Astrocyte (in vitro differentiated cells and primary cell): Measurements from ENCODE around the gene FOXN4. TPM values are rescaled to one million over a fixed set of nuclear protein-coding genes. Genes with fewer than 3 reads are reported as not detected.

Experiments
- DNase-seq: peaks from one replicate; pipeline ENCODE4 v3.0.0-alpha.2; 2010; ENCODE audit warnings: low read depth
- FAIRE-seq: peaks from 2 replicates; lab custom pipeline; 2011; peaks lifted over from hg19 to GRCh38; lab: Jason Lieb, UNC
- H2AFZ ChIP-seq: 2 replicates; pipeline ENCODE4 v1.6.0; 2012; ENCODE audit warnings: low read depth, low read length, inconsistent platforms
- H3K27ac ChIP-seq: 2 replicates; pipeline ENCODE4 v1.5.1; 2011; ENCODE audit warnings: low read depth, low read length, inconsistent platforms
- H3K27me3 ChIP-seq: 2 replicates; pipeline ENCODE4 v1.6.0; 2011; ENCODE audit warnings: low read length, inconsistent platforms; ENCODE audit not compliant: insufficient read depth
- H3K36me3 ChIP-seq: 2 replicates; pipeline ENCODE4 v1.5.1; 2011; ENCODE audit warnings: low read length, inconsistent platforms; ENCODE audit not compliant: insufficient read depth
- H3K4me1 ChIP-seq: 2 replicates; pipeline ENCODE4 v1.5.1; 2011; ENCODE audit warnings: low read length, inconsistent platforms; ENCODE audit not compliant: insufficient read depth
- H3K4me2 ChIP-seq: 2 replicates; pipeline ENCODE4 v1.6.0; 2012; ENCODE audit warnings: low read length, inconsistent platforms
- H3K4me3 ChIP-seq: 2 replicates; pipeline ENCODE4 v1.5.1; 2011; ENCODE audit warnings: low read depth, mild to moderate bottlenecking, low read length, inconsistent platforms; ENCODE audit not compliant: insufficient read depth
- H3K79me2 ChIP-seq: 2 replicates; pipeline ENCODE4 v1.6.0; 2012; ENCODE audit warnings: mild to moderate bottlenecking, low read length, inconsistent platforms; ENCODE audit not compliant: insufficient read depth
- H3K9ac ChIP-seq: 2 replicates; pipeline ENCODE4 v1.6.0; 2012; ENCODE audit warnings: mild to moderate bottlenecking, low read length, inconsistent platforms
- H3K9me3 ChIP-seq: 2 replicates; pipeline ENCODE4 v1.5.1; 2012; ENCODE audit warnings: low read depth, mild to moderate bottlenecking, low read length, inconsistent platforms; ENCODE audit not compliant: insufficient read depth
- H4K20me1 ChIP-seq: 2 replicates; pipeline ENCODE4 v1.6.0; 2012; ENCODE audit warnings: low read length, inconsistent platforms; ENCODE audit not compliant: insufficient read depth
- H3K27ac Mint-ChIP-seq: one replicate; pipeline ENCODE4 v1.8.0; 2021; ENCODE audit warnings: mild to moderate bottlenecking, mixed read lengths; ENCODE audit not compliant: unreplicated experiment
- H3K27me3 Mint-ChIP-seq: one replicate; pipeline ENCODE4 v1.8.0; 2021; ENCODE audit warnings: low read depth, mixed read lengths; ENCODE audit not compliant: unreplicated experiment
- H3K36me3 Mint-ChIP-seq: one replicate; pipeline ENCODE4 v1.8.0; 2021; ENCODE audit warnings: low read depth, mixed read lengths; ENCODE audit not compliant: unreplicated experiment
- H3K4me1 Mint-ChIP-seq: one replicate; pipeline ENCODE4 v1.8.0; 2021; ENCODE audit warnings: low read depth, mixed read lengths; ENCODE audit not compliant: unreplicated experiment
- H3K4me3 Mint-ChIP-seq: one replicate; pipeline ENCODE4 v1.8.0; 2021; ENCODE audit warnings: mild to moderate bottlenecking, moderate library complexity, mixed read lengths; ENCODE audit not compliant: unreplicated experiment
- H3K9me3 Mint-ChIP-seq: one replicate; pipeline ENCODE4 v1.8.0; 2021; ENCODE audit warnings: mild to moderate bottlenecking, mixed read lengths; ENCODE audit not compliant: unreplicated experiment
- CTCF ChIP-seq: IDR thresholded peaks from 2 replicates; pipeline ENCODE4 v1.5.1; 2011; ENCODE audit warnings: low read depth, mild to moderate bottlenecking, inconsistent platforms, low read length, moderate library complexity; ENCODE audit not compliant: insufficient read depth
- EZH2 ChIP-seq: IDR thresholded peaks from 2 replicates; pipeline ENCODE4 v1.6.1; 2012; ENCODE audit warnings: mild to moderate bottlenecking, low read length, inconsistent platforms; ENCODE audit not compliant: insufficient read depth
- total RNA-seq: library from RNA; stranded (reverse); gene quantifications from 2 replicates; pipeline ENCODE4 v1.2.1, GENCODE V29; 2021

FOXN4 gene
- total RNA-seq, 1 donor from 2014 or later, result not detected

- Histone ChIP-seq H3K4me2 (no peak overlapping the region), H2AFZ (no peak overlapping the region), H3K36me3 (no peaks in the 10 kb centered on the region), H3K4me1 (no peaks in the 10 kb centered on the region), H3K27ac (no peak overlapping the region), H3K4me3 (no peak overlapping the region), H3K9ac (no peak overlapping the region), H3K79me2 (no peaks in the 10 kb centered on the region), H3K27me3 (no peaks in the 10 kb centered on the region), H3K9me3 (no peaks in the 10 kb centered on the region), H4K20me1 (no peaks in the 10 kb centered on the region)
- Mint-ChIP-seq H3K9me3 (no peaks in the 10 kb centered on the region), H3K4me3 (no peak overlapping the region), H3K4me1 (no peaks in the 10 kb centered on the region), H3K27ac (no peak overlapping the region), H3K36me3 (peaks cover 4% of the 10 kb centered on the region), H3K27me3 (peaks cover 2% of the 10 kb centered on the region)
- FAIRE-seq, result no peak
- no peak for TF ChIP-seq EZH2
- TF ChIP-seq CTCF, result no peak
- no peak for DNase-seq
Measured at GRCh38 chr12:109241936-109242335, 67.1 kb downstream of the FOXN4 start.

GRCh38 chr12:109240365-109240764 is 68.7 kb downstream of the FOXN4 start:
- no peaks in the 10 kb centered on the region for H3K4me1 ChIP-seq
- H4K20me1 ChIP-seq, result no peaks in the 10 kb centered on the region
- DNase-seq (no peak), FAIRE-seq (no peak)
- no peak overlapping the region for H3K9ac ChIP-seq
- Mint-ChIP-seq H3K27me3 (peaks cover 7% of the 10 kb centered on the region), H3K27ac (no peak overlapping the region), H3K4me3 (no peak overlapping the region), H3K9me3 (no peaks in the 10 kb centered on the region), H3K4me1 (no peaks in the 10 kb centered on the region), H3K36me3 (peaks cover 4% of the 10 kb centered on the region)
- no peak overlapping the region for H2AFZ ChIP-seq
- H3K4me2 ChIP-seq, result no peak overlapping the region
- no peak for TF ChIP-seq EZH2
- TF ChIP-seq CTCF, result no peak
- no peaks in the 10 kb centered on the region for H3K9me3 ChIP-seq
- no peaks in the 10 kb centered on the region for H3K27me3 ChIP-seq
- H3K4me3 ChIP-seq, result no peak overlapping the region
- no peaks in the 10 kb centered on the region for H3K36me3 ChIP-seq
- no peak overlapping the region for H3K27ac ChIP-seq
- no peaks in the 10 kb centered on the region for H3K79me2 ChIP-seq

GRCh38 chr12:109239691-109240090 is 69.4 kb downstream of the FOXN4 start:
- Mint-ChIP-seq H3K36me3 (peaks cover 4% of the 10 kb centered on the region), H3K4me1 (no peaks in the 10 kb centered on the region), H3K4me3 (no peak overlapping the region), H3K9me3 (no peaks in the 10 kb centered on the region), H3K27ac (no peak overlapping the region), H3K27me3 (peaks cover 9% of the 10 kb centered on the region)
- Histone ChIP-seq H3K9ac (no peak overlapping the region), H3K4me2 (no peak overlapping the region), H3K4me1 (no peaks in the 10 kb centered on the region), H2AFZ (no peak overlapping the region), H3K9me3 (no peaks in the 10 kb centered on the region), H3K36me3 (no peaks in the 10 kb centered on the region), H3K27ac (no peak overlapping the region), H3K79me2 (no peaks in the 10 kb centered on the region), H3K27me3 (no peaks in the 10 kb centered on the region), H4K20me1 (no peaks in the 10 kb centered on the region), H3K4me3 (no peak overlapping the region)
- FAIRE-seq (no peak), DNase-seq (no peak)
- TF ChIP-seq EZH2 (no peak), CTCF (no peak)
